ENCODE data around the gene TRIM49D1.
"Not testable (repeated sequence)": the region's sequence is repeated elsewhere in the genome, so short reads cannot be mapped to it uniquely, and the experiment has no call there.

GRCh38 chr11:89923764-89924163 is 1.7 kb upstream of the TRIM49D1 start, which contains the start of gene TRIM49D2:
- not testable (repeated sequence) for TF ChIP-seq CTCF (IDR thresholded peaks at IDR 0.05; ENCODE audit: insufficient read depth, low read depth, low read length); EZH2 (IDR thresholded peaks at IDR 0.05; ENCODE audit: insufficient read depth, low read length)

All from astrocyte (in vitro differentiated cells and primary cell).